Endothelial cell (in vitro differentiated cells): Measurements from ENCODE around the gene ZNF785. TPM values are rescaled to one million over a fixed set of nuclear protein-coding genes. Genes with fewer than 3 reads are reported as not detected.

Experiments
- DNase-seq: peaks from one replicate; pipeline ENCODE4 v3.0.0; 2021; ENCODE audit warnings: low spot score
- H3K27ac Mint-ChIP-seq: one replicate; pipeline ENCODE4 v1.8.0; 2021; ENCODE audit warnings: mixed read lengths, inconsistent platforms; ENCODE audit not compliant: unreplicated experiment
- H3K27me3 Mint-ChIP-seq: one replicate; pipeline ENCODE4 v1.8.0; 2021; ENCODE audit warnings: mild to moderate bottlenecking, moderate library complexity, mixed read lengths, inconsistent platforms; ENCODE audit not compliant: unreplicated experiment
- H3K36me3 Mint-ChIP-seq: one replicate; pipeline ENCODE4 v1.8.0; 2021; ENCODE audit warnings: mild to moderate bottlenecking, low read depth, mixed read lengths, inconsistent platforms; ENCODE audit not compliant: unreplicated experiment
- H3K4me1 Mint-ChIP-seq: one replicate; pipeline ENCODE4 v1.8.0; 2021; ENCODE audit warnings: mild to moderate bottlenecking, mixed read lengths, inconsistent platforms; ENCODE audit not compliant: unreplicated experiment
- H3K4me3 Mint-ChIP-seq: one replicate; pipeline ENCODE4 v1.8.0; 2021; ENCODE audit warnings: mild to moderate bottlenecking, mixed read lengths, inconsistent platforms; ENCODE audit not compliant: unreplicated experiment
- H3K9me3 Mint-ChIP-seq: one replicate; pipeline ENCODE4 v1.8.0; 2021; ENCODE audit warnings: mixed read lengths, inconsistent platforms; ENCODE audit not compliant: unreplicated experiment
- total RNA-seq: library from RNA; stranded (reverse); fragmentation: NEBNext Ultra II Directional; extraction: Animal tissue kit (Norgen Biotek cat#: 25700); gene quantifications from one replicate; pipeline ENCODE4 v1.2.1, GENCODE V29; 2021; ENCODE audit not compliant: unreplicated experiment
- TF ChIP-seq, protein P1 (sequence below): fragments of 200-600 bp; sonication (generic); IDR thresholded peaks from one replicate; pipeline ENCODE4 v1.5.0; 2021; ENCODE audit warnings: antibody characterized with exemption; ENCODE audit not compliant: unreplicated experiment

Gene ZNF785
- total RNA-seq, 1 donor from 2014 or later = 33.5 TPM

DNA sequence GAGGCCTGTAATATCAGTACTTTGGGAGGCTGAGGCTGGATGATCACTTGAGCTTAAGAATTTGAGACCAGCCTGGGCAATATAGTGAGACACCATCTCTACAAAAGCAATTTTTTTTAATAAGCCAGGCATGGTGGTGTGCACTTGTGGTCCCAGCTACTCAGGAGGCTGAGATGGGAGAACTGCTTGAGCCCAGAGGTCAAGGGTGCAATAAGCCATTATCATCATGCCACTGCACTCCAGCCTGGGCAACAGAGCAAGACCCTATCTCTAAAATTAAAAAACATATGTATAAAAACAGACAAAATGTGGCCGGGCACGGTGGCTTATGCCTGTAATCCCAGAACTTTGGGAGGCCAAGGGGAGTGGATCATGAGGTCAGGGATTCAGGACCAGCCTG, 3.2 kb upstream of the ZNF785 start:
- H3K9me3 Mint-ChIP-seq = no peaks in the 10 kb centered on the region
- TF ChIP-seq, protein P1, sequence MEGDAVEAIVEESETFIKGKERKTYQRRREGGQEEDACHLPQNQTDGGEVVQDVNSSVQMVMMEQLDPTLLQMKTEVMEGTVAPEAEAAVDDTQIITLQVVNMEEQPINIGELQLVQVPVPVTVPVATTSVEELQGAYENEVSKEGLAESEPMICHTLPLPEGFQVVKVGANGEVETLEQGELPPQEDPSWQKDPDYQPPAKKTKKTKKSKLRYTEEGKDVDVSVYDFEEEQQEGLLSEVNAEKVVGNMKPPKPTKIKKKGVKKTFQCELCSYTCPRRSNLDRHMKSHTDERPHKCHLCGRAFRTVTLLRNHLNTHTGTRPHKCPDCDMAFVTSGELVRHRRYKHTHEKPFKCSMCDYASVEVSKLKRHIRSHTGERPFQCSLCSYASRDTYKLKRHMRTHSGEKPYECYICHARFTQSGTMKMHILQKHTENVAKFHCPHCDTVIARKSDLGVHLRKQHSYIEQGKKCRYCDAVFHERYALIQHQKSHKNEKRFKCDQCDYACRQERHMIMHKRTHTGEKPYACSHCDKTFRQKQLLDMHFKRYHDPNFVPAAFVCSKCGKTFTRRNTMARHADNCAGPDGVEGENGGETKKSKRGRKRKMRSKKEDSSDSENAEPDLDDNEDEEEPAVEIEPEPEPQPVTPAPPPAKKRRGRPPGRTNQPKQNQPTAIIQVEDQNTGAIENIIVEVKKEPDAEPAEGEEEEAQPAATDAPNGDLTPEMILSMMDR = no peak
- peaks cover 4% of the 10 kb centered on the region for H3K27me3 Mint-ChIP-seq

DNA sequence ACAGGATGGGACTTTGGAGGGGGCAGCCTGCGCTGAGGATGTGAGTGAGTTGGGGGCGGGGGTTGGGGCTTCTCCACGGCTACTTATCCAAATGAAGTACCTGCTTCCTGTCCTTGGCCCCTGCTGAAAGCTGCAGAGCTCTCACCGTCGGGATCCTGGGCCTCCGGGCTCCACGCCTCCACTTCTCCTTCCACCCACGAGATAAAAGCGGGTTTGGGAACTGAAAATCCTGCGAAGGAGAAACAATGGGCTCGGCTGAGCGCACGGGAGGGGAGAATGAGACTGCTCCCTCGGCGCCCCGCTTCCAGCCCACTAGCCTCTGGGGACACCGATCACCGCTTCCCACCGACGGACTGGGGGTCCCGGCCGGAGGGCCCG, 486 bp downstream of the ZNF785 start:
- DNase-seq = peak; percentile 30
- Mint-ChIP-seq H3K27ac (peak overlapping the region; percentile 95), H3K4me3 (peak overlapping the region; percentile 95), H3K4me1 (peaks cover 24% of the 10 kb centered on the region), H3K36me3 (peaks cover 15% of the 10 kb centered on the region), H3K9me3 (no peaks in the 10 kb centered on the region), H3K27me3 (peaks cover 3% of the 10 kb centered on the region)
- TF ChIP-seq, protein P1 = no peak

More for the DNA sequence above, 3.2 kb upstream of the ZNF785 start:
- Mint-ChIP-seq H3K27ac (no peak overlapping the region), H3K36me3 (peaks cover 5% of the 10 kb centered on the region), H3K4me1 (peaks cover 17% of the 10 kb centered on the region), H3K4me3 (no peak overlapping the region)
- DNase-seq = no peak

DNA sequence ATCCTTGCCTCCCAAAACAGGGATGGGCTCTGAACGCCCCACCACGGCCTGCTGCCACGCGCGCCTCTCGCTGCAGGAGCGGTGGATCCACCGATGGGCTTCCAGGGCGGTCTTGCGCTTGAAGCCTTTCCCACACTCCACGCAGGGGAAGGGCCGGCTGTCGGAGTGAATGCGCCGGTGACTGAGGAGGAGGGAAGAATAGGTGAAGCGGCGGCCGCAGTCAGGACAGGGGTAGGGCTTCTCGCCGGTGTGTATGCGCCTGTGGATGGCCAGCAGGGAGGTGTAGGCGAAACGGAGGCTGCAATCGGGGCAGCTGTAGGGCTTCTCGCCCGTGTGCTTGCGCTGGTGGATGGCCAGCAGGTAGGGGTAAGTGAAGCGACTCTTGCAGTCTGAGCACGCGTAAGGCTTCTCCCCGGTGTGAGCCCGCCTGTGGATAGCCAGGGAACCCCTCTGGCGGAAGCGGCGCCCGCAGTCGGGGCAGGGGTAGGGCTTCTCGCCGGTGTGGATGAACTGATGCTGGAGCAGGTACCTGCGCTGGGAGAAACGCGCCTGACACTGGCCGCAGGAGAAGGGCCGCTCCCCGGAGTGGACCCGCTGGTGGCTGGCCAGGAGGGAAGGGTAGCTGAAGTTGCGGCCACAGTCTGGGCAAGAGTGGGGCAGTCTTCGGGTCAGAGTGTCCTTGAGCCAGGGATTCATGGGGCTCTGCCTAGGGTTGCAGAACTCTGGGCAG, 2.7 kb downstream of the ZNF785 start:
- Mint-ChIP-seq H3K4me3 (peak overlapping the region; percentile 60), H3K4me1 (peaks cover 24% of the 10 kb centered on the region), H3K9me3 (no peaks in the 10 kb centered on the region), H3K36me3 (peaks cover 18% of the 10 kb centered on the region), H3K27me3 (peaks cover 3% of the 10 kb centered on the region), H3K27ac (peak overlapping the region; percentile 21)
- DNase-seq = no peak
- TF ChIP-seq, protein P1 = no peak

DNA sequence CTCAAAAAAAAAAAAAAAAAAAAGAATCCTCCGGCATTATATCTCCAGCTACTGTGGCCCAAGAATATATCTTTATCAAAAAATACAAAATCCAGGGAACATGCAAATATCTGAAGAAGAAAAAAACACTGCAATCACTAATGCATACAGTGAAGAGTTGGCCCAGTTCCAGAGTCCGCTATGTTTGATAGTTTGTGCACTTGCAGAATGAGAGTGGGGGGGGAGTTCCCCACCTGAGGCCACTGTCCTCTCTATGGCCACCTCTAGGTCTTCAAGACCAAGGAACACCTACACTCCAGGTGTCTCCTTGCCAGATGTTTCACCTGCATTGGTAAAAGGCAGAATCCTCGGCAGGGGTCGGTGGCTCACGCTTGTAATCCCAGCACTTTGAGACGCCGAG, 4.0 kb downstream of the ZNF785 start:
- Mint-ChIP-seq H3K4me1 (peaks cover 18% of the 10 kb centered on the region), H3K4me3 (no peak overlapping the region), H3K27ac (no peak overlapping the region), H3K9me3 (no peaks in the 10 kb centered on the region), H3K27me3 (peaks cover 3% of the 10 kb centered on the region), H3K36me3 (peaks cover 18% of the 10 kb centered on the region)
- no peak for DNase-seq
- TF ChIP-seq, protein P1 = no peak

DNA sequence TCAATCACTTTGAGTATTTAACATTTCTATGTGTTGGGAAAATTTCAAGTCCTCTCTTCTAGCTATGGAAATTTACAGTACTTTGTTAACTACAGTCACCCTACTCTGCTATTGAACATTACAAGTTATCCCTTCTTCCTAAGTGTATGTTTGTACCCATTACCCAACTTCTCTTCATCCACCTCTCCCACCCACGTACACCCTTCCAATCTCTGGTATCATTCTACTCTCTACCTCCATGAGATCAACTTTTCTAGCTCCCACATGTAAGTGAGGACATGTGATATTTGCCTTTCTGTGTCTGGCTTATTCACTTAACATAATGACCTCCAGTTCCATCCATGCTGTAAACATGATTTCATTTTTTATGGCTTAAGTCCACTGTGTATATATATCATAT, 10.8 kb downstream of the ZNF785 start:
- Mint-ChIP-seq H3K36me3 (peaks cover 9% of the 10 kb centered on the region), H3K4me1 (peaks cover 12% of the 10 kb centered on the region), H3K9me3 (no peaks in the 10 kb centered on the region), H3K4me3 (peak overlapping the region; percentile 24), H3K27ac (peak overlapping the region; percentile 2), H3K27me3 (peaks cover 2% of the 10 kb centered on the region)
- no peak for DNase-seq
- TF ChIP-seq, protein P1 = no peak
